HEK293 (cell line): ENCODE results near the gene PFN3.
A peak's percentile ranks its signal among the peaks of the same experiment; 100 is the strongest.

Experiments used
- GLIS2 ChIP-seq: fragments of 450-650 bp; formaldehyde crosslinking; IDR thresholded peaks from 2 replicates; pipeline ENCODE4 v1.5.1; 2016; ENCODE audit warnings: missing biosample characterization, missing genetic modification characterization
- HOXC10 ChIP-seq: sonication (generic); formaldehyde crosslinking; IDR thresholded peaks from 2 replicates; pipeline ENCODE4 v1.8.1; 2023; ENCODE audit warnings: mild to moderate bottlenecking, missing genetic modification reagents
- KLF9 ChIP-seq: fragments of 450-650 bp; formaldehyde crosslinking; IDR thresholded peaks from 2 replicates; pipeline ENCODE4 v1.5.1; 2016; ENCODE audit warnings: missing biosample characterization, missing genetic modification characterization, low read depth
- YY1 ChIP-seq: fragments of 450-650 bp; formaldehyde crosslinking; IDR thresholded peaks from 2 replicates; pipeline ENCODE4 v1.5.1; 2018; ENCODE audit warnings: missing biosample characterization, missing genetic modification characterization
- ZBTB17 ChIP-seq: fragments of 450-650 bp; formaldehyde crosslinking; IDR thresholded peaks from 2 replicates; pipeline ENCODE4 v1.5.1; 2016; ENCODE audit warnings: missing biosample characterization, missing genetic modification characterization
- ZBTB21 ChIP-seq: fragments of 450-650 bp; formaldehyde crosslinking; IDR thresholded peaks from 2 replicates; pipeline ENCODE4 v1.5.1; 2017; ENCODE audit warnings: missing biosample characterization, missing genetic modification characterization
- ZEB2 ChIP-seq: fragments of 450-650 bp; formaldehyde crosslinking; IDR thresholded peaks from 2 replicates; pipeline ENCODE4 v1.5.1; 2016; ENCODE audit warnings: missing biosample characterization, missing genetic modification characterization
- ZIC2 ChIP-seq: fragments of 450-650 bp; formaldehyde crosslinking; IDR thresholded peaks from 2 replicates; pipeline ENCODE4 v1.5.1; 2016; ENCODE audit warnings: missing biosample characterization, missing genetic modification characterization
- ZNF10 ChIP-seq: fragments of 450-650 bp; formaldehyde crosslinking; IDR thresholded peaks from 2 replicates; pipeline ENCODE4 v1.5.1; 2017; ENCODE audit warnings: missing biosample characterization, missing genetic modification characterization
- ZNF175 ChIP-seq: fragments of 450-650 bp; formaldehyde crosslinking; IDR thresholded peaks from 2 replicates; pipeline ENCODE4 v1.5.1; 2016; ENCODE audit warnings: missing biosample characterization, missing genetic modification characterization
- ZNF18 ChIP-seq: fragments of 450-650 bp; formaldehyde crosslinking; IDR thresholded peaks from 2 replicates; pipeline ENCODE4 v1.5.1; 2016; ENCODE audit warnings: missing biosample characterization, missing genetic modification characterization
- ZNF335 ChIP-seq: fragments of 450-650 bp; formaldehyde crosslinking; conservative IDR thresholded peaks from 2 replicates; pipeline ENCODE4 v1.5.1; 2016; ENCODE audit warnings: missing biosample characterization, missing genetic modification characterization
- ZNF350 ChIP-seq: fragments of 450-650 bp; formaldehyde crosslinking; IDR thresholded peaks from 2 replicates; pipeline ENCODE4 v1.5.0; 2017; ENCODE audit warnings: missing biosample characterization, mild to moderate bottlenecking, missing genetic modification characterization
- ZNF391 ChIP-seq: fragments of 450-650 bp; formaldehyde crosslinking; IDR thresholded peaks from 2 replicates; pipeline ENCODE4 v1.5.1; 2016; ENCODE audit warnings: low read depth, missing biosample characterization, missing genetic modification characterization, borderline replicate concordance
- ZNF514 ChIP-seq: fragments of 450-650 bp; formaldehyde crosslinking; IDR thresholded peaks from 2 replicates; pipeline ENCODE4 v1.5.1; 2016; ENCODE audit warnings: missing biosample characterization, missing genetic modification characterization
- ZNF530 ChIP-seq: fragments of 450-650 bp; formaldehyde crosslinking; IDR thresholded peaks from 2 replicates; pipeline ENCODE4 v1.5.1; 2016; ENCODE audit warnings: low read depth, missing biosample characterization, missing genetic modification characterization
- ZNF544 ChIP-seq: fragments of 450-650 bp; formaldehyde crosslinking; IDR thresholded peaks from 2 replicates; pipeline ENCODE4 v1.5.0; 2017; ENCODE audit warnings: missing biosample characterization, missing genetic modification characterization
- ZNF560 ChIP-seq: fragments of 450-650 bp; formaldehyde crosslinking; IDR thresholded peaks from 2 replicates; pipeline ENCODE4 v1.5.1; 2017; ENCODE audit warnings: missing biosample characterization, missing genetic modification characterization, borderline replicate concordance
- ZNF623 ChIP-seq: fragments of 450-650 bp; formaldehyde crosslinking; IDR thresholded peaks from 2 replicates; pipeline ENCODE4 v1.5.1; 2016; ENCODE audit warnings: missing biosample characterization, missing genetic modification characterization
- ZNF785 ChIP-seq: fragments of 450-650 bp; formaldehyde crosslinking; IDR thresholded peaks from 2 replicates; pipeline ENCODE4 v1.5.1; 2016; ENCODE audit warnings: missing biosample characterization, missing genetic modification characterization
- ZSCAN4 ChIP-seq: fragments of 450-650 bp; formaldehyde crosslinking; IDR thresholded peaks from 2 replicates; pipeline ENCODE4 v1.5.1; 2017; ENCODE audit warnings: missing biosample characterization, missing genetic modification characterization
- TF ChIP-seq, protein P1 (sequence below): fragments of 450-650 bp; formaldehyde crosslinking; IDR thresholded peaks from 2 replicates; pipeline ENCODE4 v1.5.1; 2016; ENCODE audit warnings: missing biosample characterization, missing genetic modification characterization
- TF ChIP-seq, protein P2 (sequence below): fragments of 450-650 bp; formaldehyde crosslinking; IDR thresholded peaks from 2 replicates; pipeline ENCODE4 v1.5.1; 2016; ENCODE audit warnings: missing biosample characterization, missing genetic modification characterization
- TF ChIP-seq, protein P3 (sequence below): fragments of 450-650 bp; formaldehyde crosslinking; IDR thresholded peaks from 2 replicates; pipeline ENCODE4; 2016; ENCODE audit warnings: missing biosample characterization, missing genetic modification characterization
- TF ChIP-seq, protein P4 (sequence below): fragments of 450-650 bp; formaldehyde crosslinking; IDR thresholded peaks from 2 replicates; pipeline ENCODE4 v1.5.1; 2016; ENCODE audit warnings: missing biosample characterization, missing genetic modification characterization
- TF ChIP-seq, protein P5 (sequence below): fragments of 450-650 bp; formaldehyde crosslinking; IDR thresholded peaks from 2 replicates; pipeline ENCODE4 v1.5.1; 2016; ENCODE audit warnings: missing biosample characterization, missing genetic modification characterization

The PFN3 gene

GRCh38 chr5:177446200-177447065 is 46.0 kb upstream of the PFN3 start, which contains the start of gene PRR7 (continued):
- TF ChIP-seq, protein P1, sequence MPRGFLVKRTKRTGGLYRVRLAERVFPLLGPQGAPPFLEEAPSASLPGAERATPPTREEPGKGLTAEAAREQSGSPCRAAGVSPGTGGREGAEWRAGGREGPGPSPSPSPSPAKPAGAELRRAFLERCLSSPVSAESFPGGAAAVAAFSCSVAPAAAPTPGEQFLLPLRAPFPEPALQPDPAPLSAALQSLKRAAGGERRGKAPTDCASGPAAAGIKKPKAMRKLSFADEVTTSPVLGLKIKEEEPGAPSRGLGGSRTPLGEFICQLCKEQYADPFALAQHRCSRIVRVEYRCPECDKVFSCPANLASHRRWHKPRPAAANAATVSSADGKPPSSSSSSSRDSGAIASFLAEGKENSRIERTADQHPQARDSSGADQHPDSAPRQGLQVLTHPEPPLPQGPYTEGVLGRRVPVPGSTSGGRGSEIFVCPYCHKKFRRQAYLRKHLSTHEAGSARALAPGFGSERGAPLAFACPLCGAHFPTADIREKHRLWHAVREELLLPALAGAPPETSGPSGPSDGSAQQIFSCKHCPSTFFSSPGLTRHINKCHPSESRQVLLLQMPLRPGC (tag by site-specific recombination), result no peak
- TF ChIP-seq ZNF175 (tag by site-specific recombination) (no peak), ZNF623 (tag by site-specific recombination) (no peak), ZIC2 (tag by site-specific recombination) (peak; percentile 98), ZBTB21 (no peak), ZNF544 (tag by site-specific recombination) (no peak), ZNF530 (no peak), ZNF18 (no peak), ZSCAN4 (tag by site-specific recombination) (peak; percentile 79), ZEB2 (tag by site-specific recombination) (peak; percentile 29; the same call in 1 of the 2 replicates), ZBTB17 (tag by site-specific recombination) (peak; percentile 51), ZNF335 (tag by site-specific recombination) (peak; percentile 80), HOXC10 (CRISPR knock-in tag) (no peak), ZNF785 (tag by site-specific recombination) (no peak), KLF9 (tag by site-specific recombination) (peak; percentile 42; the same call in 1 of the 2 replicates), ZNF514 (tag by site-specific recombination) (no peak), ZNF391 (tag by site-specific recombination) (no peak), ZNF560 (tag by site-specific recombination) (no peak), ZNF350 (no peak), GLIS2 (tag by site-specific recombination) (peak; percentile 96), YY1 (tag by site-specific recombination) (no peak; the same call in 1 of the 2 replicates), ZNF10 (no peak)
- TF ChIP-seq, protein P2, sequence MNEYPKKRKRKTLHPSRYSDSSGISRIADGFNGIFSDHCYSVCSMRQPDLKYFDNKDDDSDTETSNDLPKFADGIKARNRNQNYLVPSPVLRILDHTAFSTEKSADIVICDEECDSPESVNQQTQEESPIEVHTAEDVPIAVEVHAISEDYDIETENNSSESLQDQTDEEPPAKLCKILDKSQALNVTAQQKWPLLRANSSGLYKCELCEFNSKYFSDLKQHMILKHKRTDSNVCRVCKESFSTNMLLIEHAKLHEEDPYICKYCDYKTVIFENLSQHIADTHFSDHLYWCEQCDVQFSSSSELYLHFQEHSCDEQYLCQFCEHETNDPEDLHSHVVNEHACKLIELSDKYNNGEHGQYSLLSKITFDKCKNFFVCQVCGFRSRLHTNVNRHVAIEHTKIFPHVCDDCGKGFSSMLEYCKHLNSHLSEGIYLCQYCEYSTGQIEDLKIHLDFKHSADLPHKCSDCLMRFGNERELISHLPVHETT (tag by site-specific recombination), result no peak
- TF ChIP-seq, protein P3, sequence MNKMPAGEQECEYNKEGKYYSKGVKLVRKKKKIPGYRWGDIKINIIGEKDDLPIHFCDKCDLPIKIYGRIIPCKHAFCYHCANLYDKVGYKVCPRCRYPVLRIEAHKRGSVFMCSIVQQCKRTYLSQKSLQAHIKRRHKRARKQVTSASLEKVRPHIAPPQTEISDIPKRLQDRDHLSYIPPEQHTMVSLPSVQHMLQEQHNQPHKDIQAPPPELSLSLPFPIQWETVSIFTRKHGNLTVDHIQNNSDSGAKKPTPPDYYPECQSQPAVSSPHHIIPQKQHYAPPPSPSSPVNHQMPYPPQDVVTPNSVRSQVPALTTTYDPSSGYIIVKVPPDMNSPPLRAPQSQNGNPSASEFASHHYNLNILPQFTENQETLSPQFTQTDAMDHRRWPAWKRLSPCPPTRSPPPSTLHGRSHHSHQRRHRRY (tag by site-specific recombination), result peak; percentile 76; the same call in 1 of the 2 replicates
- TF ChIP-seq, protein P4, sequence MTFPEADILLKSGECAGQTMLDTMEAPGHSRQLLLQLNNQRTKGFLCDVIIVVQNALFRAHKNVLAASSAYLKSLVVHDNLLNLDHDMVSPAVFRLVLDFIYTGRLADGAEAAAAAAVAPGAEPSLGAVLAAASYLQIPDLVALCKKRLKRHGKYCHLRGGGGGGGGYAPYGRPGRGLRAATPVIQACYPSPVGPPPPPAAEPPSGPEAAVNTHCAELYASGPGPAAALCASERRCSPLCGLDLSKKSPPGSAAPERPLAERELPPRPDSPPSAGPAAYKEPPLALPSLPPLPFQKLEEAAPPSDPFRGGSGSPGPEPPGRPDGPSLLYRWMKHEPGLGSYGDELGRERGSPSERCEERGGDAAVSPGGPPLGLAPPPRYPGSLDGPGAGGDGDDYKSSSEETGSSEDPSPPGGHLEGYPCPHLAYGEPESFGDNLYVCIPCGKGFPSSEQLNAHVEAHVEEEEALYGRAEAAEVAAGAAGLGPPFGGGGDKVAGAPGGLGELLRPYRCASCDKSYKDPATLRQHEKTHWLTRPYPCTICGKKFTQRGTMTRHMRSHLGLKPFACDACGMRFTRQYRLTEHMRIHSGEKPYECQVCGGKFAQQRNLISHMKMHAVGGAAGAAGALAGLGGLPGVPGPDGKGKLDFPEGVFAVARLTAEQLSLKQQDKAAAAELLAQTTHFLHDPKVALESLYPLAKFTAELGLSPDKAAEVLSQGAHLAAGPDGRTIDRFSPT (tag by site-specific recombination), result peak; percentile 75
- TF ChIP-seq, protein P5, sequence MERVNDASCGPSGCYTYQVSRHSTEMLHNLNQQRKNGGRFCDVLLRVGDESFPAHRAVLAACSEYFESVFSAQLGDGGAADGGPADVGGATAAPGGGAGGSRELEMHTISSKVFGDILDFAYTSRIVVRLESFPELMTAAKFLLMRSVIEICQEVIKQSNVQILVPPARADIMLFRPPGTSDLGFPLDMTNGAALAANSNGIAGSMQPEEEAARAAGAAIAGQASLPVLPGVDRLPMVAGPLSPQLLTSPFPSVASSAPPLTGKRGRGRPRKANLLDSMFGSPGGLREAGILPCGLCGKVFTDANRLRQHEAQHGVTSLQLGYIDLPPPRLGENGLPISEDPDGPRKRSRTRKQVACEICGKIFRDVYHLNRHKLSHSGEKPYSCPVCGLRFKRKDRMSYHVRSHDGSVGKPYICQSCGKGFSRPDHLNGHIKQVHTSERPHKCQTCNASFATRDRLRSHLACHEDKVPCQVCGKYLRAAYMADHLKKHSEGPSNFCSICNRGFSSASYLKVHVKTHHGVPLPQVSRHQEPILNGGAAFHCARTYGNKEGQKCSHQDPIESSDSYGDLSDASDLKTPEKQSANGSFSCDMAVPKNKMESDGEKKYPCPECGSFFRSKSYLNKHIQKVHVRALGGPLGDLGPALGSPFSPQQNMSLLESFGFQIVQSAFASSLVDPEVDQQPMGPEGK (tag by site-specific recombination), result peak; percentile 83
